AG09319 (cell line): Measurements from ENCODE around the gene EFNA3.

ENCODE experiments used
- DNase-seq: peaks from one replicate; pipeline ENCODE4 v3.0.0-alpha.2; 2010; ENCODE audit warnings: low read depth; ENCODE audit errors: extremely low read depth
- TF ChIP-seq, protein P1 (sequence below): IDR thresholded peaks from 2 replicates; pipeline ENCODE4 v1.5.1; 2011; ENCODE audit warnings: low read depth, mild to moderate bottlenecking, inconsistent platforms, low read length, moderate library complexity

The EFNA3 gene

DNA sequence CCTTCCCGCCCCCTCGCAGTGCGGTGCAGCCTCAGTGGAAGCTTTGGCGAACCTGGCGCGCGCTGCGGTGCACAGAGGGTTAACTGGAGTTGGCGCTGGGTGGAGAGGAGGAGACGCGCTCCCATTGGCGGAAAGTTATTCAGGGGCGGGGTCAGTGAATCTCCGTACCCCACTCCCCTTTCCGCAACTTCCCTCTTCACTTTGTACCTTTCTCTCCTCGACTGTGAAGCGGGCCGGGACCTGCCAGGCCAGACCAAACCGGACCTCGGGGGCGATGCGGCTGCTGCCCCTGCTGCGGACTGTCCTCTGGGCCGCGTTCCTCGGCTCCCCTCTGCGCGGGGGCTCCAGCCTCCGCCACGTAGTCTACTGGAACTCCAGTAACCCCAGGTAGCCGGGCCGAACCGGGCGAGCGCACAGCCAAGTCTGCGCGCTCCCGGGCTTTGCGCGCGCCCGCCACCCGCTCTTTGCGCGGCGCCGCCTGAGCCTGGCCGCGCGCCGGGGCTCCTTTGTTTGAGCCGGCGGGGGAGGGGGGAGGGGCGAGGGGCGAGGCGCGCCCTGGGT lies 15.0 kb upstream of the EFNA3 start, which contains the start of gene EFNA4:
Gene EFNA4 (plus strand): TSS at position 191 of the 561 bp plus-strand sequence. CDS start 84 bp downstream, at position 275.
- TF ChIP-seq, protein P1, sequence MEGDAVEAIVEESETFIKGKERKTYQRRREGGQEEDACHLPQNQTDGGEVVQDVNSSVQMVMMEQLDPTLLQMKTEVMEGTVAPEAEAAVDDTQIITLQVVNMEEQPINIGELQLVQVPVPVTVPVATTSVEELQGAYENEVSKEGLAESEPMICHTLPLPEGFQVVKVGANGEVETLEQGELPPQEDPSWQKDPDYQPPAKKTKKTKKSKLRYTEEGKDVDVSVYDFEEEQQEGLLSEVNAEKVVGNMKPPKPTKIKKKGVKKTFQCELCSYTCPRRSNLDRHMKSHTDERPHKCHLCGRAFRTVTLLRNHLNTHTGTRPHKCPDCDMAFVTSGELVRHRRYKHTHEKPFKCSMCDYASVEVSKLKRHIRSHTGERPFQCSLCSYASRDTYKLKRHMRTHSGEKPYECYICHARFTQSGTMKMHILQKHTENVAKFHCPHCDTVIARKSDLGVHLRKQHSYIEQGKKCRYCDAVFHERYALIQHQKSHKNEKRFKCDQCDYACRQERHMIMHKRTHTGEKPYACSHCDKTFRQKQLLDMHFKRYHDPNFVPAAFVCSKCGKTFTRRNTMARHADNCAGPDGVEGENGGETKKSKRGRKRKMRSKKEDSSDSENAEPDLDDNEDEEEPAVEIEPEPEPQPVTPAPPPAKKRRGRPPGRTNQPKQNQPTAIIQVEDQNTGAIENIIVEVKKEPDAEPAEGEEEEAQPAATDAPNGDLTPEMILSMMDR = no peak
- no peak for DNase-seq

DNA sequence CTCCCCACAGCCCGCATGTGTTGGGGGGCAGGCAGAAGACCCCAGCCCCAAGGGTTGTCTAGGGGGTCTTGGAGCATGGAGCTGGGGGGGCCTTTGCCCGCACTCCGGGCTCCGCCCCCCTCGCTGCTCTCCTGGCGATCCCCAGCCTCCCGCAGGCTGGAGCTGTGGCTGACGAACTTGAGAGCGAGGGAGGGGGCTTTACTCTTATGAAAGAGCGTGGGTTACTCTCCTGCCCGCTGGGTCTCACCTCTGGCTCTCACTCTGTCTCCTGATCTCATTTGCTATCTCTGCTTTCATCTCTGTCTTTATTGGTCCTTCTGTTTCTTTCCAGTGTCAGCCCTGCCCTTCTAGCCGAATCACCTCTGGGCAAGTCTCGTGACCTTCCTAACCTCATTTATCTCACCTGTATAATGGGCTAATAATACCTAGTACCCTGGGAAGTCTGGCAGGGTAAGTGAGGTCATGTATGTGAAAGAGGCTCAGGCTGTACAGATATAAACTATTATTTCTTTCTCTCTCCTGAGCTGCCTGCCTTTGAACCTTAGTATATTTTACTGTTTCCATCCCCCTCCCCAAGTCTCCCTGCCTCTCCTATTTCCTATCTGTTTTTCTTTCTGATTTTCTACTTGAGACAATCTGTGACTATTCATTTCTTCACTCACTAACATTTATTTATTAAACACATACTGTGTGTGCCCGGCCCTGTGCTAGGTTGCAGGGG lies 14.4 kb upstream of the EFNA3 start:
- DNase-seq = no peak
- TF ChIP-seq, protein P1 = no peak

DNA sequence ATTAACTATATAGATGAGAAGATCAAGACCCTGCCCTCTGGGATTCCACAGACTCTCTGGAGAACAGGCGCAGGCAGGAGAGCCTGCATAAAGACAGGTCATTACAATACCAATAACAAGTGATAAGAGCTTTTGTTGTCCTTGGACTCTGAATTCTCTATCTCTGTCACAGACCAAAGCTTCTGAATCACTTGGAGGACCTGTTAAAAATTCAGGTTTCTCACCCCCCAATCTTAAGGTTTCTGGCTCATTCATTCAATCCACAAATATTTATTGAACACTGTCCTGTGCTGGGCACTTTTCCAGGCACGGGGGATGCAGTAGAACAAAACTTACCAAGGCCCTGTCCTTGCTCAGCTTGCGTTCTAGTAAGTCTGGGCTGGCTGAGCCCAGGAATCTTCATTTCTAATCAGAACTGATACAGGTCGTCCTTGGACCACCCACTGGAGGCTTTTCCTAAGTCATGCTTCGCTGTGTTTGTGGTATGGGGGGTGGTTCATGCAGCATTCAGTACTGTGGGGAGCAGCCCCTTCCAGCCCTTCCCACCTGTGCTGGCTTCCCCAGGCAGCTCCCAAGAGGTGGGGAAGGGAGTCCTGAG lies 13.7 kb upstream of the EFNA3 start:
- no peak for DNase-seq
- TF ChIP-seq, protein P1 = no peak

DNA sequence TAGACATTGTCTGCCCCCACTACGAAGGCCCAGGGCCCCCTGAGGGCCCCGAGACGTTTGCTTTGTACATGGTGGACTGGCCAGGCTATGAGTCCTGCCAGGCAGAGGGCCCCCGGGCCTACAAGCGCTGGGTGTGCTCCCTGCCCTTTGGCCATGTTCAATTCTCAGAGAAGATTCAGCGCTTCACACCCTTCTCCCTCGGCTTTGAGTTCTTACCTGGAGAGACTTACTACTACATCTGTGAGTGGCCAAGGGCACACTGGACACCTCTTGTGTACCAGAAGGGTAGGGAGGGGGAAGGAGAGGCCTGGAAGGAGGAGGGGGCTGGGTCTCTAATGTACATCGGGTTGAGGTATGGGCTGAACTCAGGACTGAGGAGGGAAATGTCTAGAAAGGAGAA lies 11.9 kb upstream of the EFNA3 start:
- DNase-seq = no peak

DNA sequence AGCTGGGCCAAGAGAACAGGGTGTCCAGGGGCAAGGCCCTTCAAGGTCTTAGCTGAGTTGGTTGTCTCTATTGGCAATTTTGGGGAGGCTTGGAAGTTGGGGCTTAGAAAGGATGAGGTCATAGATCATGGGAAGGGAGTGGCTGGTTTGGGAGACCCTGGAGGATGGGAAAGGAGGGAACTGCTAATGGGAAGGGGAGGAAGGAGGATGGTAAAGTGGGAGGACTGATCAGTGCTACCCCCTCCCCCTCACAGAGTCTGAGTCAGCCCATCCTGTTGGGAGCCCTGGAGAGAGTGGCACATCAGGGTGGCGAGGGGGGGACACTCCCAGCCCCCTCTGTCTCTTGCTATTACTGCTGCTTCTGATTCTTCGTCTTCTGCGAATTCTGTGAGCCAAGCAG lies 10.0 kb upstream of the EFNA3 start:
- TF ChIP-seq, protein P1 = no peak
- no peak for DNase-seq

More for the DNA sequence above, 11.9 kb upstream of the EFNA3 start:
- TF ChIP-seq, protein P1 = no peak

DNA sequence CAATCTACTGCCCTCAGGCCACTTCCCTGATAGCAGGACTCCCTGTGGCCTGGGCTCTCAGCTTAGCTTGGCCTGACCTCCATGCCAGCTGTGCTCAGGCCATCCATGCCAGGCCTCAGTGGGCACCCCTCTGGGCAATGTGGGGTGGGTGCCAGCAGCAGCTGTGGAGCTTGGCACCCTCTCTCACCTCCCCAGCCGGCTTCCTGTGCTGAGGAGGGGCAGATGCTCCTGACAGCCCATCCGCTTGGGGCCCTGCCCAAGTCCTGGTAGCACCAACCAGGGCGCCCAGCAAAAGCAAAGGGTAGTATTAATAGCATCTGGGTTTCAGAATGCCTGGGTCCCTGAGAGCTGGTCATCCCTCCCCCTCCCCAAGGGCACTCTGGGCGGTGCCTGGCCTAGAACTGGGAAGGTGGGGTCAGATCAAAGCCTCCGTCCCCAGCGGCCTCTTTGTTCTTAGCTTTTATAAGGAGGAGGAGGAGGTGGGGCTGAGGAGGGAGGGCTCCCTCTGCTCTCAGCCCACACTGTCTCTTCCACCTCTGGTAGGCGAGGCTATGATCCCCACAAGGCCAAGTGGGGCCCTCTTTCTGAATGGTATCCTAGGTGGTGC lies 9.0 kb upstream of the EFNA3 start:
- DNase-seq = no peak
- TF ChIP-seq, protein P1 = no peak
